H1 (cell line): ENCODE results near the gene PIK3CG. TPM values are rescaled to one million over a fixed set of nuclear protein-coding genes. Genes with fewer than 3 reads are reported as not detected.

Source experiments
- CTCF ChIA-PET: fragments of 300-600 bp; sonication (Branson Sonifier 250); formaldehyde crosslinking; loops from one replicate; lab custom pipeline; 2021; ENCODE audit not compliant: partially characterized antibody; lab: Charles Lee
- POLR2A ChIA-PET: fragments of 300-600 bp; sonication (Branson Sonifier 250); formaldehyde crosslinking; loops from one replicate; lab custom pipeline; 2021; ENCODE audit warnings: inconsistent platforms; ENCODE audit not compliant: partially characterized antibody; lab: Charles Lee
- DNase-seq, 2 experiments: peaks; one replicate each; pipeline versions ENCODE4 v3.0.0 to v3.0.0-alpha.2; 2010 to 2022; ENCODE audit warnings: low spot score in 2 of 2, low read depth in 1 of 2, mixed read lengths in 1 of 2
- FAIRE-seq: peaks from 2 replicates; lab custom pipeline; 2011; peaks lifted over from hg19 to GRCh38; lab: Jason Lieb, UNC
- H2AFZ ChIP-seq: 2 replicates; pipeline ENCODE4 v1.8.1; 2012; ENCODE audit warnings: low read length, inconsistent platforms
- H2AK5ac ChIP-seq: 2 replicates; pipeline ENCODE4 v1.6.1; 2013; ENCODE audit warnings: low read depth, low read length
- H2BK120ac ChIP-seq: replicated peaks from 2 replicates; pipeline ENCODE3; 2013; ENCODE audit warnings: low read depth, low read length, inconsistent platforms
- H2BK12ac ChIP-seq: 2 replicates; pipeline ENCODE4 v1.6.1; 2013; ENCODE audit warnings: low read depth, low read length
- H2BK15ac ChIP-seq: 2 replicates; pipeline ENCODE4 v1.6.1; 2013; ENCODE audit warnings: low read length
- H2BK20ac ChIP-seq: 2 replicates; pipeline ENCODE4 v1.6.1; 2013; ENCODE audit warnings: low read length
- H2BK5ac ChIP-seq: 2 replicates; pipeline ENCODE4 v1.6.1; 2013; ENCODE audit warnings: low read depth, low read length
- H3K14ac ChIP-seq: 2 replicates; pipeline ENCODE4 v1.6.1; 2013; ENCODE audit warnings: inconsistent platforms; ENCODE audit not compliant: insufficient read length
- H3K18ac ChIP-seq: 2 replicates; pipeline ENCODE4 v1.6.1; 2013; ENCODE audit warnings: low read length; ENCODE audit errors: extremely low read depth
- H3K23ac ChIP-seq: 2 replicates; pipeline ENCODE4 v1.6.1; 2013; ENCODE audit warnings: inconsistent platforms; ENCODE audit not compliant: insufficient read length
- H3K23me2 ChIP-seq: 2 replicates; pipeline ENCODE4 v1.6.1; 2013; ENCODE audit warnings: low read depth, low read length
- H3K27ac ChIP-seq: 2 replicates; pipeline ENCODE4 v1.6.1; 2011; ENCODE audit warnings: low read depth, low read length, inconsistent platforms
- H3K27me3 ChIP-seq, 4 experiments: replicated peaks in 1 of 4; 1 replicate in 1 of 4; 2 replicates in 3 of 4; pipeline versions ENCODE4 v1.6.1 to v1.8.1; 2011 to 2013; ENCODE audit warnings: low read length in 3 of 4, mild to moderate bottlenecking in 3 of 4, inconsistent platforms in 2 of 4, mixed read lengths in 2 of 4, moderate library complexity in 1 of 4; ENCODE audit not compliant: control insufficient read depth in 3 of 4, insufficient read depth in 3 of 4; ENCODE audit errors: extremely low read depth in 1 of 4
- H3K36me3 ChIP-seq, 4 experiments: 2 replicates each; pipeline versions ENCODE4 v1.6.1 to v1.8.1; 2011 to 2013; ENCODE audit warnings: mild to moderate bottlenecking in 4 of 4, low read length in 3 of 4, moderate library complexity in 2 of 4, control low read depth in 1 of 4, inconsistent platforms in 1 of 4; ENCODE audit not compliant: insufficient read depth in 4 of 4, control insufficient read depth in 2 of 4
- H3K4ac ChIP-seq: replicated peaks from 2 replicates; pipeline ENCODE3; 2013; ENCODE audit warnings: low read length, low read depth, mixed read lengths, inconsistent platforms; ENCODE audit not compliant: insufficient read length
- H3K4me1 ChIP-seq, 4 experiments: replicated peaks in 1 of 4; 1 replicate in 1 of 4; 2 replicates in 3 of 4; pipeline versions ENCODE4 v1.6.1 to v1.8.1; 2011 to 2013; ENCODE audit warnings: low read length in 3 of 4, inconsistent platforms in 2 of 4, mixed read lengths in 1 of 4; ENCODE audit not compliant: insufficient read depth in 4 of 4, control insufficient read depth in 3 of 4
- H3K4me2 ChIP-seq, 2 experiments: 2 replicates each; pipeline versions ENCODE4 v1.6.1 to v1.8.1; 2011 to 2013; ENCODE audit warnings: low read depth in 2 of 2, low read length in 2 of 2, control low read depth in 1 of 2, inconsistent platforms in 1 of 2, mild to moderate bottlenecking in 1 of 2; ENCODE audit not compliant: insufficient read depth in 1 of 2
- H3K4me3 ChIP-seq, 4 experiments: fragments of 200-600, 300-600 bp in 1 of 4; sonication (generic), shearing (Covaris generic), sonication (Bioruptor Twin) in 1 of 4; 2 replicates each; pipeline versions ENCODE4 v1.5.1 to v1.8.1; 2011 to 2016; ENCODE audit warnings: low read length in 4 of 4, low read depth in 3 of 4, control low read depth in 2 of 4, inconsistent platforms in 2 of 4, mild to moderate bottlenecking in 2 of 4, mixed read lengths in 1 of 4, moderate library complexity in 1 of 4; ENCODE audit not compliant: insufficient read depth in 2 of 4; ENCODE audit errors: extremely low read depth in 1 of 4
- H3K56ac ChIP-seq: replicated peaks from 2 replicates; pipeline ENCODE3; 2013; ENCODE audit warnings: low read depth, mild to moderate bottlenecking, mixed read lengths, low read length, inconsistent platforms; ENCODE audit not compliant: insufficient read length
- H3K79me1 ChIP-seq: 2 replicates; pipeline ENCODE4 v1.6.1; 2013; ENCODE audit warnings: low read depth, low read length, control low read depth
- H3K79me2 ChIP-seq, 2 experiments: 2 replicates each; pipeline versions ENCODE4 v1.6.1 to v1.8.1; 2012 to 2013; ENCODE audit warnings: low read length in 2 of 2, mild to moderate bottlenecking in 2 of 2, inconsistent platforms in 1 of 2; ENCODE audit not compliant: insufficient read depth in 2 of 2, control insufficient read depth in 1 of 2
- H3K9ac ChIP-seq, 4 experiments: replicated peaks in 1 of 4; 1 replicate in 1 of 4; 2 replicates in 3 of 4; pipeline versions ENCODE4 v1.6.1 to v1.8.1; 2011 to 2013; ENCODE audit warnings: low read depth in 3 of 4, low read length in 3 of 4, control low read depth in 2 of 4, mild to moderate bottlenecking in 2 of 4, moderate library complexity in 2 of 4, inconsistent platforms in 1 of 4; ENCODE audit errors: extremely low read depth in 1 of 4
- H3K9me3 ChIP-seq, 2 experiments: 2 replicates each; pipeline versions ENCODE4 v1.6.1 to v1.8.1; 2012 to 2013; ENCODE audit warnings: mild to moderate bottlenecking in 2 of 2, moderate library complexity in 2 of 2, control low read depth in 1 of 2, inconsistent platforms in 1 of 2, low read depth in 1 of 2, low read length in 1 of 2, mixed read lengths in 1 of 2; ENCODE audit not compliant: insufficient read depth in 2 of 2
- H4K20me1 ChIP-seq, 2 experiments: replicated peaks in 1 of 2; 2 replicates each; pipeline versions ENCODE3 to v1.8.1; 2011 to 2013; ENCODE audit warnings: inconsistent platforms in 2 of 2, low read length in 2 of 2, mild to moderate bottlenecking in 1 of 2; ENCODE audit not compliant: insufficient read depth in 2 of 2, control insufficient read depth in 1 of 2
- H4K5ac ChIP-seq: 2 replicates; pipeline ENCODE4 v1.6.1; 2013; ENCODE audit warnings: low read length, low read depth, mixed read lengths, inconsistent platforms; ENCODE audit not compliant: insufficient read length
- H4K8ac ChIP-seq: 2 replicates; pipeline ENCODE4 v1.8.0; 2013; ENCODE audit warnings: mild to moderate bottlenecking, moderate library complexity, low read length, inconsistent platforms; ENCODE audit not compliant: insufficient read depth; ENCODE audit errors: extremely low read depth
- H4K91ac ChIP-seq: replicated peaks from 2 replicates; pipeline ENCODE3; 2013; ENCODE audit warnings: low read length, mixed read lengths, inconsistent platforms; ENCODE audit not compliant: insufficient read length
- ASH2L ChIP-seq: fragments of 200-600, 300-600 bp; sonication (generic); IDR thresholded peaks from one replicate; pipeline ENCODE4 v1.7.1; 2017; ENCODE audit warnings: low read length
- BCL11A ChIP-seq, 2 experiments: IDR thresholded peaks; one replicate each; pipeline ENCODE4 v1.6.1; 2011; ENCODE audit warnings: low read depth in 2 of 2, low read length in 2 of 2, mild to moderate bottlenecking in 2 of 2
- CBX8 ChIP-seq: fragments of 300-800, 300-1000 bp; sonication (generic); IDR thresholded peaks from 2 replicates; pipeline ENCODE4 v1.7.1; 2016; ENCODE audit warnings: low read depth, low read length, borderline replicate concordance
- CTBP2 ChIP-seq: IDR thresholded peaks from 2 replicates; pipeline ENCODE4 v1.7.0; 2011; ENCODE audit warnings: borderline replicate concordance, mild to moderate bottlenecking, moderate library complexity, mixed read lengths, low read length; ENCODE audit not compliant: insufficient read depth, insufficient read length
- FOSL1 ChIP-seq: IDR thresholded peaks from 2 replicates; pipeline ENCODE4 v1.6.1; 2011; ENCODE audit warnings: mild to moderate bottlenecking, low read depth, low read length, moderate library complexity; ENCODE audit not compliant: insufficient read depth
- GTF2F1 ChIP-seq: IDR thresholded peaks from 2 replicates; pipeline ENCODE4 v1.6.1; 2012; ENCODE audit warnings: low read depth, low read length, improper control_type of control experiment, borderline replicate concordance
- KDM5A ChIP-seq: fragments of 200-600 bp; IDR thresholded peaks from 2 replicates; pipeline ENCODE4 v1.7.1; 2012; ENCODE audit warnings: mild to moderate bottlenecking, low read length, inconsistent platforms, mixed read lengths
- NANOG ChIP-seq: IDR thresholded peaks from 2 replicates; pipeline ENCODE4 v1.6.1; 2011; ENCODE audit warnings: low read length, low read depth, mild to moderate bottlenecking, inconsistent platforms; ENCODE audit not compliant: insufficient read depth, poor library complexity, severe bottlenecking
- PHF8 ChIP-seq: fragments of 200-600 bp; sonication (generic); conservative IDR thresholded peaks from 2 replicates; pipeline ENCODE4 v1.7.1; 2012; ENCODE audit warnings: low read depth, mild to moderate bottlenecking, inconsistent platforms, low read length, moderate library complexity
- RAD21 ChIP-seq, 2 experiments: IDR thresholded peaks in 1 of 2; conservative IDR thresholded peaks in 1 of 2; 2 replicates each; pipeline ENCODE4 v1.6.1; 2011; ENCODE audit warnings: low read depth in 2 of 2, low read length in 2 of 2, improper control_type of control experiment in 1 of 2, inconsistent platforms in 1 of 2, mild to moderate bottlenecking in 1 of 2, moderate library complexity in 1 of 2
- RBBP5 ChIP-seq: IDR thresholded peaks from 2 replicates; pipeline ENCODE4 v1.7.1; 2012; ENCODE audit warnings: low read depth, mild to moderate bottlenecking, inconsistent platforms, low read length, moderate library complexity, borderline replicate concordance
- SAP30 ChIP-seq: fragments of 300-600 bp; sonication (generic); IDR thresholded peaks from 2 replicates; pipeline ENCODE4 v1.7.1; 2012; ENCODE audit warnings: low read length, moderate library complexity, mild to moderate bottlenecking, inconsistent platforms; ENCODE audit not compliant: insufficient read depth, insufficient replicate concordance
- TCF12 ChIP-seq: IDR thresholded peaks from 2 replicates; pipeline ENCODE4 v1.6.1; 2011; ENCODE audit warnings: low read depth, mild to moderate bottlenecking, low read length
- WGBS, 2 experiments: shearing (Covaris generic) in 1 of 2; methylation state at CpG; one replicate each; pipeline versions ENCODE4 v1.1.6 to v1.1.7; 2013 to 2015; ENCODE audit warnings: low lambda C conversion rate in 2 of 2, mixed read lengths in 2 of 2, inconsistent platforms in 1 of 2, low coverage in 1 of 2, missing lambda C conversion rate in 1 of 2; ENCODE audit not compliant: insufficient replicate concordance in 2 of 2, insufficient coverage in 1 of 2, insufficient read length in 1 of 2; ENCODE audit errors: extremely low coverage in 1 of 2, missing lambda C conversion rate in 1 of 2; 5-methylcytosine and 5-hydroxymethylcytosine counted together
- polyA plus RNA-seq, 7 experiments: library from polyadenylated mRNA; depleted of rRNA in 3 of 7; stranded (reverse) in 5 of 7; unstranded in 2 of 7; fragments of >200 nt in 5 of 7; fragments of 200-250 nt in 2 of 7; gene quantifications; 1 replicate in 5 of 7; 2 replicates in 1 of 7; 4 replicates in 1 of 7; pipeline versions ENCODE4 v1.2.1 to v1.2.3, GENCODE V29; 2011 to 2013; ENCODE audit warnings: missing spikeins in 2 of 7, mixed read lengths in 2 of 7
- total RNA-seq: library from RNA; stranded (reverse); fragmentation: NEBNext Ultra II Directional; extraction: Animal tissue kit (Norgen Biotek cat#: 25700); gene quantifications from 2 replicates; pipeline ENCODE4 v1.2.1, GENCODE V29; 2021

PIK3CG gene
- total and polyA plus RNA-seq, 2 of the 8 experiments (the other 6 are each of a cell fraction or from before 2014, with no cell fraction given): not detected

DNA sequence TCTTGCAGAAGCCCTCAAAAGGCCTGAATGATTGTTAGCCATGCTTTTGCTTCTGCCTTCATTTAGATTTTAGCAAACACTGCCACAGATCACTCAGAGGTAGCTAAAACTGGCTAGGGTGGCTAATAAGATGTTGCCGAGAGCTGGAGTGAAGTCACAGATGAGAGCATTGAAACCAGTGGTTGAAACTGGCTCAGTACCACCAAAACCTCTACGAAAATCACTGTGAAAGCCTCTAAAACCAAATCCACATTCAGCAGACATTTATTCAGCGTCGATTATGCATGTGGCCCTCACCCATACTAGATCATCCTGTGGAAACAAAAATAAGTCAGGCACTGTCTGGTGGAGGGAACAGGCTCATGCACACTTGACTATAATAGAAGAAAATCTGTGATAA is 50.8 kb downstream of the PIK3CG start:
- Histone ChIP-seq H3K79me1 (no peaks in the 10 kb centered on the region), H3K23ac (no peak overlapping the region), H3K9me3 (no peaks in the 10 kb centered on the region), H3K27me3 (no peaks in the 10 kb centered on the region), H2BK20ac (no peak overlapping the region), H3K14ac (no peak overlapping the region), H2AK5ac (no peak overlapping the region), H3K4me2 (no peak overlapping the region), H3K27ac (no peak overlapping the region), H3K4me1 (no peaks in the 10 kb centered on the region), H2BK15ac (no peak overlapping the region), H2BK12ac (no peak overlapping the region), H3K9ac (no peak overlapping the region), H3K4me3 (no peak overlapping the region), H3K18ac (no peak overlapping the region), H4K5ac (no peak overlapping the region), H3K36me3 (no peaks in the 10 kb centered on the region), H3K23me2 (no peaks in the 10 kb centered on the region), H3K4ac (no peak overlapping the region), H2BK120ac (no peak overlapping the region), H4K8ac (no peak overlapping the region), H4K20me1 (no peaks in the 10 kb centered on the region), H4K91ac (no peak overlapping the region), H3K56ac (no peak overlapping the region), H2AFZ (no peak overlapping the region), H2BK5ac (no peak overlapping the region), H3K79me2 (no peaks in the 10 kb centered on the region)
- ChIA-PET CTCF (interaction anchor here (0.9 to 1.1 kb wide), 2 partner anchors 21 to 232 kb away, joined by 3 read pairs; no protein-coding TSS in a partner anchor), POLR2A (no interaction called here)
- DNase-seq (no peak), FAIRE-seq (no peak)
- WGBS, 2 experiments: 90% methylated on average over 4 of the region's 4 CpGs; no CpG with 5 or more reads in 1 of the 2 experiments
- TF ChIP-seq TCF12: no peak
- TF ChIP-seq KDM5A: no peak
- no peak for TF ChIP-seq ASH2L
- TF ChIP-seq BCL11A (IDR thresholded peaks at IDR 0.05; ENCODE audit: low read depth in 2 of 2, low read length in 2 of 2): no peak
- TF ChIP-seq RBBP5: no peak
- TF ChIP-seq SAP30: no peak
- no peak for TF ChIP-seq PHF8
- TF ChIP-seq FOSL1: no peak
- no peak for TF ChIP-seq CBX8
- no peak for TF ChIP-seq NANOG
- no peak for TF ChIP-seq CTBP2
- no peak for TF ChIP-seq RAD21 (IDR thresholded peaks at IDR 0.05 in 1 of 2, conservative IDR thresholded peaks at IDR 0.05 in 1 of 2; ENCODE audit: low read depth in 2 of 2, low read length in 2 of 2)
- no peak for TF ChIP-seq GTF2F1
